ENCODE measurements around the gene CHRFAM7A.
"Not testable (repeated sequence)": the region's sequence is repeated elsewhere in the genome, so short reads cannot be mapped to it uniquely, and the experiment has no call there.

The CHRFAM7A gene

DNA sequence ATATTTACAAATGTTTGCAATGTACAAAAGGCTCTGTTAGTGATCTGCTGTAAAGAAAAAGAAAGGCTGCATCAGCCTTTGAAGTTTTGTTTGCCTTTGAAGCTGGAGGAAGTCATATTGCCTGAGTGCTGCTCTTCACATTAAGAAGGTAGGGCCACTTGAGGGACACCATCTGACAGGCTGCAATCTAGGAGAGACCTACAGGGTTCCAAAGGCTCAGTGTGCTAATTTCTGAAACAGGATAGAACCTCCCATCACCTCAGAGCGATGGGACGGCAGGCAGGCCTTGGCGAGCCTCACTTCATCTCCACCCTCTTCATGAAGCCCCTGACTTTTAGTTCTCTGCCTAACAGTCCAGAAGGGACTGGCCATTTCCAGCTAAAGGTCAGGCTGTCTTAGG lies 77.6 kb downstream of the CHRFAM7A start:
- not testable (repeated sequence) for H3K4me3 ChIP-seq (ENCODE audit: low read depth, low read length); H3K27ac ChIP-seq (ENCODE audit: low read depth, low read length); H3K4me1 ChIP-seq (ENCODE audit: control insufficient read depth, insufficient read depth, low read length, unreplicated experiment); H2AFZ ChIP-seq (ENCODE audit: low read length, unreplicated experiment); H3K36me3 ChIP-seq (ENCODE audit: insufficient read depth, low read length); H3K27me3 ChIP-seq (ENCODE audit: insufficient read depth, low read length); H3K79me2 ChIP-seq (ENCODE audit: control insufficient read depth, insufficient read depth, low read length, unreplicated experiment)

DNA sequence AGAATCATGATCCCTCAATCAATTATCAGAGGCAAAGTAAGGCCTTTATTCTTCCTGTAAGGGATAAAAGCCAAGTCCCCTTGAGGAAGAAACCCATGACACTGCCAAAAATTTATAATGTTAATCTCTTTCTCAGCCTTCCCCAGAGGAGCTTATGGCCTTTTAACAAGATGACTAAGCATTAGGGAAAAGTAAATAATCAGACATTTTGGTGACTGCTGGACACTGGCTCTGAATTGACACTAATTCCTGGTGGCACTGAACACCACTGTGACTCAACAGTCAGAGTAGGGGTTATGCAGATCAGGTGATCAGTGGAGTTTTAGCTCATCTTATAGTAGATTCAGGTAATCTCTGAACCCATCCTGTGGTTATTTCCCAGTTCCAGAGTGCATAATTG lies 82.8 kb downstream of the CHRFAM7A start:
- H3K27ac ChIP-seq (ENCODE audit: low read depth, low read length); H2AFZ ChIP-seq (ENCODE audit: low read length, unreplicated experiment); H3K4me1 ChIP-seq (ENCODE audit: control insufficient read depth, insufficient read depth, low read length, unreplicated experiment); H3K27me3 ChIP-seq (ENCODE audit: insufficient read depth, low read length); H3K36me3 ChIP-seq (ENCODE audit: insufficient read depth, low read length); H3K79me2 ChIP-seq (ENCODE audit: control insufficient read depth, insufficient read depth, low read length, unreplicated experiment); H3K4me3 ChIP-seq (ENCODE audit: low read depth, low read length): not testable (repeated sequence)

Measured in ACC112 (cell line).